Lower leg skin (tissue), 4 donors: Measurements from ENCODE around the gene SIK2. TPM values are rescaled to one million over a fixed set of nuclear protein-coding genes. Genes with fewer than 3 reads are reported as not detected.
"Not testable (repeated sequence)": the region's sequence is repeated elsewhere in the genome, so short reads cannot be mapped to it uniquely, and the experiment has no call there.

Experiments
- DNase-seq, 2 donors: peaks; one replicate each; pipeline ENCODE4 v3.0.0-alpha.2; 2019; ENCODE audit warnings: low spot score in 2 of 2
- H3K4me3 ChIP-seq: fragments of 200-600 bp; sonication (generic); 2 replicates; pipeline ENCODE4 v1.5.1; 2017; ENCODE audit warnings: mild to moderate bottlenecking, low read depth; ENCODE audit not compliant: poor library complexity, severe bottlenecking
- CTCF ChIP-seq, 3 donors: fragments of 450-650 bp; IDR thresholded peaks; one replicate each; pipeline ENCODE4 v1.5.1; 2016; ENCODE audit warnings: antibody characterized with exemption in 3 of 3, mild to moderate bottlenecking in 3 of 3, moderate library complexity in 2 of 3
- POLR2A ChIP-seq, 2 donors: fragments of 450-650 bp; IDR thresholded peaks; one replicate each; pipeline ENCODE4 v1.6.1; 2016 to 2017; ENCODE audit warnings: antibody characterized with exemption in 2 of 2, mild to moderate bottlenecking in 1 of 2, moderate library complexity in 1 of 2
- WGBS, 2 donors: methylation state at CpG; one replicate each; pipeline ENCODE4 v1.1.5; 2018; 5-methylcytosine and 5-hydroxymethylcytosine counted together
- intact Hi-C: fragments of 100-400 bp; cut with DNase I; formaldehyde crosslinking; loops from one replicate; pipeline ENCODE4 v1.15.0; 2023; ENCODE audit warnings: low total_unique reads
- total RNA-seq, 4 donors: library from RNA; depleted of rRNA; stranded (reverse); fragments of >200 nt; gene quantifications; one replicate each; pipeline ENCODE4 v1.1.0, GENCODE V29; 2016

The SIK2 gene
- total RNA-seq, 4 donors from 2014 or later, result 15.4 to 19.5 (median 18.9) TPM

- H3K4me3 ChIP-seq, result no peak overlapping the region
- intact Hi-C loops, result no loop called here
- 69 to 87% methylated on average over 1 of the region's 1 CpG for WGBS, 2 donors
- no peak for TF ChIP-seq POLR2A (IDR thresholded peaks at IDR 0.05)
- no peak for TF ChIP-seq CTCF (IDR thresholded peaks at IDR 0.05)
- no peak for DNase-seq
These were observed 101.3 kb downstream of the SIK2 start for GRCh38 chr11:111703576-111703975.

GRCh38 chr11:111707039-111707690 is 104.9 kb downstream of the SIK2 start:
- intact Hi-C loops, result no loop called here
- peak in 1 of 2 donors; percentile 63 for DNase-seq
- TF ChIP-seq CTCF (IDR thresholded peaks at IDR 0.05) (no peak), POLR2A (IDR thresholded peaks at IDR 0.05) (no peak)
- no peak overlapping the region for H3K4me3 ChIP-seq
- WGBS, 2 donors, result 19 to 25% methylated on average over 9 of the region's 9 CpGs

- DNase-seq, result no peak
- no peak overlapping the region for H3K4me3 ChIP-seq
- intact Hi-C loops, result no loop called here
- WGBS, 2 donors, result 88 to 90% methylated on average over 5 of the region's 5 CpGs
- TF ChIP-seq POLR2A (IDR thresholded peaks at IDR 0.05), result no peak
- TF ChIP-seq CTCF (IDR thresholded peaks at IDR 0.05), result no peak
These were observed 105.4 kb downstream of the SIK2 start for GRCh38 chr11:111707691-111708067.

- 93 to 96% methylated on average over 4 of the region's 4 CpGs for WGBS, 2 donors
- intact Hi-C loops, result no loop called here
- DNase-seq, result no peak
- TF ChIP-seq CTCF (IDR thresholded peaks at IDR 0.05) (no peak), POLR2A (IDR thresholded peaks at IDR 0.05) (no peak)
- H3K4me3 ChIP-seq, result no peak overlapping the region
These were observed 112.3 kb downstream of the SIK2 start for GRCh38 chr11:111714522-111714921.

GRCh38 chr11:111715142-111715816 is 113.0 kb downstream of the SIK2 start:
- intact Hi-C loops, result no loop called here
- DNase-seq, result no peak
- H3K4me3 ChIP-seq, result no peak overlapping the region
- TF ChIP-seq POLR2A (IDR thresholded peaks at IDR 0.05) (no peak), CTCF (IDR thresholded peaks at IDR 0.05) (no peak)
- 77 to 79% methylated on average over 5 of the region's 5 CpGs for WGBS, 2 donors

- H3K4me3 ChIP-seq, DNase-seq, intact Hi-C loops: not testable (repeated sequence)
- WGBS, 2 donors, result 93 to 98% methylated on average over 3 of the region's 3 CpGs
These were observed 115.4 kb downstream of the SIK2 start for GRCh38 chr11:111717660-111718059.
